Measurements from ENCODE around the gene UBTD1. TPM values are rescaled to one million over a fixed set of nuclear protein-coding genes. Genes with fewer than 3 reads are reported as not detected.

UBTD1 gene
- total RNA-seq, 4 donors from 2014 or later, result 2.9 to 16.2 (median 8.9) TPM

DNA sequence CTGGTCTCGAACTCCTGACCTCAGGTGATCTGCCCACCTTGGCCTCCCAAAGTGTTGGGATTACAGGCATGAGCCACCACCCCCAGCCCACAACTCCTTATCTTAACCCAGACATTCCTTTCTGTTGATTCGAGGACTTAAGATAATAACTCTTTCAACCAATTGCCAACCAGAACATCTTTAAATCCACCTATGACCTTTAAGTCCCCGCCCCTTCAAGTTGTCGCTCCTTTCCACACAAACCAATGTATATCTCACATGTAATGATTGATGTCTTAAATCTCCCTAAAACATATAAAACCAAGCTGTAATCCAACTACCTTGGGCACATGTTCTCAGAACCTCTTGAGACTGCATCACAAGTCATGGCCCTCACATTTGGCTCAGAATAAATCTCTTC is 66.1 kb downstream of the UBTD1 start:
- Histone ChIP-seq H3K27me3 (no peaks in the 10 kb centered on the region), H3K36me3 (peaks cover 0 to 20% of the 10 kb centered on the region in 2 donors), H3K4me3 (no peak overlapping the region), H3K9me3 (no peaks in the 10 kb centered on the region), H3K4me1 (no peaks in the 10 kb centered on the region), H3K27ac (no peak overlapping the region)
- TF ChIP-seq, protein P1, sequence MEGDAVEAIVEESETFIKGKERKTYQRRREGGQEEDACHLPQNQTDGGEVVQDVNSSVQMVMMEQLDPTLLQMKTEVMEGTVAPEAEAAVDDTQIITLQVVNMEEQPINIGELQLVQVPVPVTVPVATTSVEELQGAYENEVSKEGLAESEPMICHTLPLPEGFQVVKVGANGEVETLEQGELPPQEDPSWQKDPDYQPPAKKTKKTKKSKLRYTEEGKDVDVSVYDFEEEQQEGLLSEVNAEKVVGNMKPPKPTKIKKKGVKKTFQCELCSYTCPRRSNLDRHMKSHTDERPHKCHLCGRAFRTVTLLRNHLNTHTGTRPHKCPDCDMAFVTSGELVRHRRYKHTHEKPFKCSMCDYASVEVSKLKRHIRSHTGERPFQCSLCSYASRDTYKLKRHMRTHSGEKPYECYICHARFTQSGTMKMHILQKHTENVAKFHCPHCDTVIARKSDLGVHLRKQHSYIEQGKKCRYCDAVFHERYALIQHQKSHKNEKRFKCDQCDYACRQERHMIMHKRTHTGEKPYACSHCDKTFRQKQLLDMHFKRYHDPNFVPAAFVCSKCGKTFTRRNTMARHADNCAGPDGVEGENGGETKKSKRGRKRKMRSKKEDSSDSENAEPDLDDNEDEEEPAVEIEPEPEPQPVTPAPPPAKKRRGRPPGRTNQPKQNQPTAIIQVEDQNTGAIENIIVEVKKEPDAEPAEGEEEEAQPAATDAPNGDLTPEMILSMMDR (IDR thresholded peaks at IDR 0.05), result no peak
- TF ChIP-seq POLR2AphosphoS5 (IDR thresholded peaks at IDR 0.05), result no peak
- TF ChIP-seq EP300 (IDR thresholded peaks at IDR 0.05), result no peak
- no peak for TF ChIP-seq POLR2A (IDR thresholded peaks at IDR 0.05)
- no peak for ATAC-seq
- WGBS, 2 donors (ENCODE audit: low coverage in 1 of 2), result 75 to 80% methylated on average over 1 to 4 of the region's 4 CpGs

DNA sequence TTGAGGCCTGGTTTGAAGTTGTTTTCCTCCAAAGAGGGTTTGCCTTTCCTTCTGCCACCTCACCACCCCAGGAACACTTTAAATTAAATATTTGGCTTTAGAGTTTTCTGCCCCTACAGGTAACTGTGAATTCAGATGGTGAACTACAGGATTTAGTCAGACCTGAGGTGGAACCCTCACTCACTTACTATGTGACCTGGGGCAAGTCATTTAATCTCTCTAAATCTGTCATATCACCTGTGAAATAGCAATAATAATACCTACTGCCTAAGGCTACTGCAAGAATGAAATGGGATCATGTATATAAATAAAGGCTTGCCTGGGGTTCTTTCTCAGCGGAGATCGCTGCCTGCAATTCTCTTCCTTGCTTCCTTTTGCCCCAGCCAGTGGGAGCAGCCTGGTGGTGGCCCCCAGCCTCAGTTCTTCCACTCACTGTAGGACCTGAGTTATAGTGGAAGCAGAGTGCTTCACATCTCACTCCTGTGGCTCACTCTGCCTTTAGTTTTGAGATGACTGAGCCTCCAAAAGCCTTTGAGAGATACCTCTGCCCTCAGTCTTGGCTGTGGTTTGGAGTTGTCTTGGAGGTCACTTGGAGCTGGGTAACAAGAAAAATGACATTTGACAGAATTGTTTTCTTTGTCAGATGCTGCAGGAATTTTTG is 67.7 kb downstream of the UBTD1 start:
- no peak for ATAC-seq
- H3K27ac ChIP-seq, result no peak overlapping the region
- 88 to 100% methylated on average over 2 of the region's 2 CpGs for WGBS, 2 donors (ENCODE audit: low coverage in 1 of 2)
- H3K4me1 ChIP-seq, result no peaks in the 10 kb centered on the region
- peaks cover 0 to 37% of the 10 kb centered on the region in 2 donors for H3K36me3 ChIP-seq
- TF ChIP-seq, protein P1 (IDR thresholded peaks at IDR 0.05), result no peak
- TF ChIP-seq POLR2AphosphoS5 (IDR thresholded peaks at IDR 0.05), result no peak
- no peak for TF ChIP-seq EP300 (IDR thresholded peaks at IDR 0.05)
- TF ChIP-seq POLR2A (IDR thresholded peaks at IDR 0.05), result no peak
- H3K27me3 ChIP-seq, result no peaks in the 10 kb centered on the region
- H3K9me3 ChIP-seq, result no peaks in the 10 kb centered on the region
- no peak overlapping the region for H3K4me3 ChIP-seq

DNA sequence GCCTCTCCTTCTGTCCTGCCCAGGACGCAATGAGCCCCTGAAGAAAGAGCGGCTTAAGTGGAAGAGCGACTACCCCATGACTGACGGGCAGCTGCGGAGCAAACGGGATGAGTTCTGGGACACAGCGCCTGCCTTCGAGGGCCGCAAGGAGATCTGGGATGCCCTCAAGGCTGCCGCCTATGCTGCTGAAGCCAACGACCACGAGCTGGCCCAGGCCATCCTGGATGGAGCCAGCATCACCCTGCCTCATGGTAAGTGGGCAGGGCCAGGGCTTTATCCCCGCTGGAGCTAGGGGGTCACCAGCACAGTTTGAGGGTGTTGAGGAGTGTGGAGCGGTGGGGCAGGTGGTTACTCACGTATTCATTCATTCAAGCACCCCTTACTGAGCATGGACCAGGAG is 69.2 kb downstream of the UBTD1 start:
- H3K4me1 ChIP-seq, result peaks cover 0 to 12% (median 8%) of the 10 kb centered on the region in 3 donors
- no peak overlapping the region for H3K27ac ChIP-seq
- peaks cover 0 to 41% of the 10 kb centered on the region in 2 donors for H3K36me3 ChIP-seq
- H3K27me3 ChIP-seq, result no peaks in the 10 kb centered on the region
- ATAC-seq, result no peak
- WGBS, 2 donors (ENCODE audit: low coverage in 1 of 2), result 100% methylated on average over 1 to 5 of the region's 15 CpGs
- H3K4me3 ChIP-seq, result no peak overlapping the region
- H3K9me3 ChIP-seq, result no peaks in the 10 kb centered on the region
- TF ChIP-seq POLR2AphosphoS5 (IDR thresholded peaks at IDR 0.05), result no peak
- no peak for TF ChIP-seq POLR2A (IDR thresholded peaks at IDR 0.05)
- no peak for TF ChIP-seq EP300 (IDR thresholded peaks at IDR 0.05)
- TF ChIP-seq, protein P1 (IDR thresholded peaks at IDR 0.05), result no peak

DNA sequence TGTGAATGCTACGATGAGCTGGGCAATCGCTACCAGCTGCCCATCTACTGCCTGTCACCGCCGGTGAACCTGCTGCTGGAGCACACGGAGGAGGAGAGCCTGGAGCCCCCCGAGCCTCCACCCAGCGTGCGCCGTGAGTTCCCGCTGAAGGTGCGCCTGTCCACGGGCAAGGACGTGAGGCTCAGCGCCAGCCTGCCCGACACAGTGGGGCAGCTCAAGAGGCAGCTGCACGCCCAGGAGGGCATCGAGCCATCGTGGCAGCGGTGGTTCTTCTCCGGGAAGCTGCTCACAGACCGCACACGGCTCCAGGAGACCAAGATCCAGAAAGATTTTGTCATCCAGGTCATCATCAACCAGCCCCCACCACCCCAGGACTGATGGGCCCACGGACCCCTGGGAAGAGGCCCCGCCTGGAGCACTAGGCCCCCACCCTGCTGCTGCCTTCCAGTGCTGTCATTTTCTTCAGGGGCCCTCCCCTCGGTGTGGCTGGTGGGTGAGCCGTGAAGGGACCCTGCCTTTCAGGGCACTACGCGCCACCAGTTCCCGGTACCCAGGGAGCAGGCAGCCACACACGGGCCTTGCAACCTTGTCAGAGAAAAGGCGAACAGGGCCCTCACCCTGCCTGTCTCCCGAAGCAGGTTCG is 71.5 kb downstream of the UBTD1 start:
- Histone ChIP-seq H3K4me1 (peaks cover 0 to 24% (median 8%) of the 10 kb centered on the region in 3 donors), H3K27ac (no peak overlapping the region), H3K9me3 (no peaks in the 10 kb centered on the region), H3K36me3 (peaks cover 0 to 41% of the 10 kb centered on the region in 2 donors), H3K27me3 (no peaks in the 10 kb centered on the region), H3K4me3 (no peak overlapping the region)
- 100% methylated on average over 2 of the region's 33 CpGs; no CpG with 5 or more reads in 1 of the 2 donors for WGBS, 2 donors (ENCODE audit: low coverage in 1 of 2)
- ATAC-seq, result no peak
- TF ChIP-seq, protein P1 (IDR thresholded peaks at IDR 0.05), result no peak
- TF ChIP-seq POLR2AphosphoS5 (IDR thresholded peaks at IDR 0.05), result no peak
- TF ChIP-seq POLR2A (IDR thresholded peaks at IDR 0.05), result no peak
- TF ChIP-seq EP300 (IDR thresholded peaks at IDR 0.05), result no peak
